BLaER1 (cell line): ENCODE results near the gene DEPDC4.
A peak's percentile ranks its signal among the peaks of the same experiment; 100 is the strongest.
"Not testable (repeated sequence)": the region's sequence is repeated elsewhere in the genome, so short reads cannot be mapped to it uniquely, and the experiment has no call there.

Experiments used
- H3K27ac ChIP-seq: shearing (Covaris generic); formaldehyde crosslinking; 2 replicates; pipeline ENCODE4 v1.8.1; 2022
- H3K27me3 ChIP-seq: shearing (Covaris generic); formaldehyde crosslinking; 2 replicates; pipeline ENCODE4 v1.8.1; 2022
- H3K36me3 ChIP-seq: shearing (Covaris generic); formaldehyde crosslinking; 2 replicates; pipeline ENCODE4 v1.8.1; 2022
- H3K4me1 ChIP-seq: shearing (Covaris generic); formaldehyde crosslinking; 2 replicates; pipeline ENCODE4 v1.8.1; 2022
- H3K4me2 ChIP-seq: shearing (Covaris generic); formaldehyde crosslinking; 2 replicates; pipeline ENCODE4 v1.8.1; 2022
- H3K4me3 ChIP-seq: shearing (Covaris generic); formaldehyde crosslinking; 2 replicates; pipeline ENCODE4 v1.8.1; 2022
- H3K9ac ChIP-seq: shearing (Covaris generic); formaldehyde crosslinking; 2 replicates; pipeline ENCODE4 v1.8.1; 2022
- H3K9me3 ChIP-seq: shearing (Covaris generic); formaldehyde crosslinking; 2 replicates; pipeline ENCODE4 v1.8.1; 2022
- H4K20me1 ChIP-seq: shearing (Covaris generic); formaldehyde crosslinking; 2 replicates; pipeline ENCODE4 v1.8.1; 2022
- Cebpa-rat ChIP-seq: shearing (Covaris generic); IDR thresholded peaks from 2 replicates; pipeline ENCODE4 v1.8.1; 2022

The DEPDC4 gene

DNA sequence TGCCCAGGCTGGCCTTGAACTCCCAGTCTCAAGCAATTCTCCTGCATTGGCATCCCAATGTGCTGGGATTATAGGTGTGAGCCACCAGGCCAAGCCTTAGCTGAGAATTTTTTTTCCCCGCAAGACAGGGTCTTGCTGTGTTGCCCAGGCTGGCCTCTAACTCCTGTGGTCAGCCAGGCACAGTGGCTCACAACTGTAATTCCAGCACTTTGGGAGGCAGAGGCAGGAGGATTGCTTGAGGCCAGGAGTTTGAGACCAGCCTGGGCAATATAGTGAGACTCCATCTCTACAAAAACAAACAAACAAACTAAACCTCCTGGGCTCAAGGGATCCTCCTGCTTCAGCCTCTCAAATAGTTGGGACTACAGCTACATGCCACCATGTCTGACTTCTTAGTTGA, 27.3 kb downstream of the DEPDC4 start:
- Histone ChIP-seq H3K27ac (no peak overlapping the region), H3K27me3 (no peaks in the 10 kb centered on the region), H3K4me1 (no peaks in the 10 kb centered on the region), H3K36me3 (no peaks in the 10 kb centered on the region), H3K9me3 (no peaks in the 10 kb centered on the region), H4K20me1 (no peaks in the 10 kb centered on the region), H3K9ac (no peak overlapping the region), H3K4me2 (no peak overlapping the region), H3K4me3 (no peak overlapping the region)
- TF ChIP-seq Cebpa-rat = no peak

DNA sequence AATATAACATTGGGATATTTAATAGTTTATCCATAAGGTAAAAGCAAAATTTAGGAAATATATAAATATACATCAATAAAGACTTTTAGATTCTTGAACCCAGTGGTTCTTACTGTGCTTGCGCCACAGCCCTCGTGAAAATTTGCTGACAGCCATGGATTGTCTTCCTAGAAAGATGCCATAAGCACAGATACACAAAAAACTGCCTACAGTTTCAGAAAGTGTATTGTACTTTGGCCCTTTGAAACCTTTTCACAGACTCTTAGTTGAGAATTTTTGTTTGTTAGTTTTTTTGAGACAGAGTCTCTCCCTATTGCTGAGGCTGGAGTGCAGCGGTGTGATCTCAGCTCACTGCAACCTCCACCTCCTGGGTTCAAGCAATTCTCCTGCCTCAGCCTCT, 28.1 kb downstream of the DEPDC4 start:
- H3K36me3 ChIP-seq = no peaks in the 10 kb centered on the region
- no peak overlapping the region for H3K4me3 ChIP-seq
- no peak for TF ChIP-seq Cebpa-rat
- no peak overlapping the region for H3K4me2 ChIP-seq
- no peaks in the 10 kb centered on the region for H3K27me3 ChIP-seq
- H3K27ac ChIP-seq = no peak overlapping the region
- no peaks in the 10 kb centered on the region for H3K9me3 ChIP-seq
- H3K4me1 ChIP-seq = no peaks in the 10 kb centered on the region
- H3K9ac ChIP-seq = no peak overlapping the region
- H4K20me1 ChIP-seq = no peaks in the 10 kb centered on the region

DNA sequence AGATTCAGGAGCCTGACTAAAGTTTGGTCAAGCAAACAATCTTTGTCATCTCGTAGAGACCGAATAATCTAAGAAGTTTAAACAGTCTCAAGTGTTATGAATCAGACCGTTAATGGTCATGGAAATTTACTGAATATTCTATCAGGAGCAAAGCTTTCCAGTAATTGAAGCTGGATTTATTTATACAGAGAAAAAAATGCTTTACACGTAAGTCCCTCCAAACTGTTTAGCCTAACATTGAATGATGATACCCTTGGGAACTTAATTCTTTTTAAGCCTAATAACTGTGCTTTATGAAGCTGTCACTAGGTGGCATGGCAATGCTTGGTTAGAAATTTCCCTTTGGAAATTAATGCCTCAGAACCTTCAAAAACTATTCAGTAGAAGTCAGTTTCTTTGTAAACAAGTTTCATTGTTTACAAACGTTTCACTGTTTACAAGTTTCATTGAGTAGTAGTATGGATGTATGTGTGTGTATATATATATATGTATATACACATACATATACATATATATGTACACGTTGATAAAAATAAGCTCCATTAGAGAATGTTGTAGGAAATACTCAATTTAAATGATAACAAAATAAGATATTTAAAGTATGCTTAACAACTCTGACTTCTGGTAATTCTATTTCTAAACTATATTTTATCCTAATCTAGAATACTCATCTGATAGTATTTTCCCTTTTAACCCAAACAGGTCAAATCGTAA, 32.1 kb downstream of the DEPDC4 start:
- no peaks in the 10 kb centered on the region for H3K4me1 ChIP-seq
- TF ChIP-seq Cebpa-rat = no peak
- H3K9me3 ChIP-seq = no peaks in the 10 kb centered on the region
- H3K9ac ChIP-seq = no peak overlapping the region
- H3K4me2 ChIP-seq = no peak overlapping the region
- H3K36me3 ChIP-seq = no peaks in the 10 kb centered on the region
- no peaks in the 10 kb centered on the region for H4K20me1 ChIP-seq
- H3K27ac ChIP-seq = no peak overlapping the region
- H3K27me3 ChIP-seq = no peaks in the 10 kb centered on the region
- no peak overlapping the region for H3K4me3 ChIP-seq

GRCh38 chr12:100234166-100234565, 32.7 kb downstream of the DEPDC4 start:
- no peak overlapping the region for H3K27ac ChIP-seq
- H3K4me2 ChIP-seq = no peak overlapping the region

DNA sequence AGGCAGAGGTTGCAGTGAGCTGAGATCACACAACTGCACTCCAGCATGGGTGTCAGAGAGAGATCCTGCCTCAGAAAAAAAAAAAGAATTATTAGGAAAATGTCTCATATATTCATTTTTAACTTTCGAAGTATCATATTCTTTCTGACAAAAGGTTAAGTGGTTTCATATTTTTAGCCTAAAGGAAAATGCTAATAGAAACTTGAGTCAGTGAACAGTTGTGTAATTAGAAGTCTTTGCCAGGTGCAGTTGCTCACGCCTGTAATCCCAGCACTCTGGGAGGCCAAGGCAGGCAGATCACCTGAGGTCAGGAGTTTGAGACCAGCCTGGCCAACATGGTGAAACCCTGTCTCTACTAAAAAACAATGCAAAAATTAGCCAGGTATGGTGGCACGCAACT, 35.0 kb downstream of the DEPDC4 start:
- not testable (repeated sequence) for H3K36me3 ChIP-seq, H3K27ac ChIP-seq, H3K4me1 ChIP-seq, H3K9me3 ChIP-seq, H4K20me1 ChIP-seq, H3K4me3 ChIP-seq, H3K4me2 ChIP-seq, H3K9ac ChIP-seq, H3K27me3 ChIP-seq

More at GRCh38 chr12:100234166-100234565, 32.7 kb downstream of the DEPDC4 start:
- Histone ChIP-seq H3K4me1 (no peaks in the 10 kb centered on the region), H3K9ac (no peak overlapping the region), H3K9me3 (no peaks in the 10 kb centered on the region), H3K4me3 (no peak overlapping the region), H3K27me3 (no peaks in the 10 kb centered on the region), H4K20me1 (no peaks in the 10 kb centered on the region), H3K36me3 (no peaks in the 10 kb centered on the region)
- no peak for TF ChIP-seq Cebpa-rat

DNA sequence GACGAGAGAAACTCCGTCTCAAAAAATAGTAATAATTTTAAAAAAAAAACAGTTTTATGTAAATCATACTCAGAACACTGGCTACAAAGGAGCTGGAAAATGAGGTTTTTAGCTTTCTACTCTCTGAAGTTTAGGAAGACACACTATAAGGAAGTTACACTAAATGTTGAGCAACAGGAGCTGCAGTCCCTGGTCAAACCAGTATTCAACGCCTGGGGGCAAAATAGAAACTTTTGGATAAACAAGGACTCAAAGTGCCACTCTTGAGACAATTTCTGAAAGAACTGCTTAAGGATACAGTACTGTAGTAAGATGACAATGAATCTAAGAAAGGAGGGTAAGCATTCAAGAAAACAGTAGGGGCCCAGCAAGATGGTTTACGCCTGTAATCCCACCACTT, 37.0 kb downstream of the DEPDC4 start:
- peaks cover 11% of the 10 kb centered on the region for H3K36me3 ChIP-seq
- no peaks in the 10 kb centered on the region for H4K20me1 ChIP-seq
- H3K9ac ChIP-seq = no peak overlapping the region
- TF ChIP-seq Cebpa-rat = no peak
- no peak overlapping the region for H3K4me3 ChIP-seq
- H3K27ac ChIP-seq = no peak overlapping the region
- H3K9me3 ChIP-seq = no peaks in the 10 kb centered on the region
- H3K4me1 ChIP-seq = no peaks in the 10 kb centered on the region
- H3K4me2 ChIP-seq = no peak overlapping the region
- no peaks in the 10 kb centered on the region for H3K27me3 ChIP-seq

DNA sequence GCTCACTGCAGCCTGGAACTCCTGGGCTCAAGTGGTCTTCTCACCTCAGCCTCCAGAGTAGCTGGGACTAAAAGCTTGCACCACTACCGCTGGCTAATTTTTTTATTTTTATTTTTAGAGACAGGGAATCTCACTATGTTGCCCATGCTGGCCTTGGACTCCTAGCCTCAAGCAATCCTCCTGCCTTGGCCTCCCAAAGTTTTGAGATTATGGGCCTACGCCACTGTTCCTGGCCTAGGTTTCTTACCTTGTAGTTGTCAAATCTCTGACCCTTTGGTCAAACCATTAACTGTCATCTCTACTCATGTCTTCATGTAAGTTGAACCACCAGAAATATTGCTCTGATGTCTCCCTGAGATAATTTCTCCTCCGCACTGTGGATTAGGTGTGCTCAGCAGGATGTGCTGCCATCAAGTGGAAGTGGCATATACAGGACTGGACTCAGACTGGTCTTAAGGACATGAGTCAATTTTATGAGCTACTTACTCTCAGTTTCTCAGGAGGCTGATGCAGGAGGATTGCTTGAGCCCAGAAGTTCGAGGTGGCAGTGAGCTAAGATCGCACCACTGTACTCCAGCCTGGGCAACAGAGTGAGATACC, 37.7 kb downstream of the DEPDC4 start:
- no peaks in the 10 kb centered on the region for H3K9me3 ChIP-seq
- H3K36me3 ChIP-seq = peaks cover 17% of the 10 kb centered on the region
- H3K4me2 ChIP-seq = no peak overlapping the region
- H3K27me3 ChIP-seq = no peaks in the 10 kb centered on the region
- no peaks in the 10 kb centered on the region for H3K4me1 ChIP-seq
- H3K27ac ChIP-seq = no peak overlapping the region
- TF ChIP-seq Cebpa-rat = no peak
- no peaks in the 10 kb centered on the region for H4K20me1 ChIP-seq
- H3K9ac ChIP-seq = no peak overlapping the region
- no peak overlapping the region for H3K4me3 ChIP-seq

GRCh38 chr12:100225491-100225890, 41.4 kb downstream of the DEPDC4 start:
- Histone ChIP-seq H3K27ac (no peak overlapping the region), H3K4me2 (no peak overlapping the region), H3K27me3 (no peaks in the 10 kb centered on the region), H4K20me1 (no peaks in the 10 kb centered on the region), H3K9ac (no peak overlapping the region), H3K4me3 (no peak overlapping the region), H3K36me3 (peaks cover 53% of the 10 kb centered on the region), H3K9me3 (no peaks in the 10 kb centered on the region), H3K4me1 (no peaks in the 10 kb centered on the region)
- no peak for TF ChIP-seq Cebpa-rat

DNA sequence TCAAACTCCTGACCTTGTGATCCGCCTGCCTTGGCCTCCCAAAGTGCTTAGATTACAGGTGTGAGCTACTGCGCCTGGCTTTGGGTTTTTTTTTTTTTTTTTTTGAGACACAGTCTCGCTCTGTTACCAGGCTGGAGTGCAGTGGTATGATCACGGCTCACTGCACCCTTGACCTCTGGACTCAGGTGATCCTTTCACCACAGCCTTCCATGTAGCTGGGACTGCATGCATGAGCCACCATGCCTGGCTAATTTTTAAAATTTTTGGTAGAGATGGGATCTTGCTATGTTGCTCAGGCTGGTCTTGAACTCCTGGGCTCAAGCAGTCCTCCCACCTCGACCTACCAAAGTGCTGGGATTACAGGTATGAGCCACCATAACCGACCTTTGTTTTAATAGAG, 44.7 kb downstream of the DEPDC4 start:
- not testable (repeated sequence) for H3K4me1 ChIP-seq, H3K9me3 ChIP-seq, H3K4me3 ChIP-seq, H4K20me1 ChIP-seq, H3K4me2 ChIP-seq, H3K9ac ChIP-seq, H3K27ac ChIP-seq, H3K27me3 ChIP-seq
- peaks cover 81% of the 10 kb centered on the region for H3K36me3 ChIP-seq

- H3K4me1 ChIP-seq = no peaks in the 10 kb centered on the region
- no peak overlapping the region for H3K27ac ChIP-seq
- H3K4me2 ChIP-seq = no peak overlapping the region
- H3K9ac ChIP-seq = no peak overlapping the region
- no peaks in the 10 kb centered on the region for H3K27me3 ChIP-seq
- no peaks in the 10 kb centered on the region for H3K9me3 ChIP-seq
- peaks cover 81% of the 10 kb centered on the region for H3K36me3 ChIP-seq
- no peaks in the 10 kb centered on the region for H4K20me1 ChIP-seq
- 0 out of 2 replicates have a peak, but pooled peaks have one; percentile 31 for TF ChIP-seq Cebpa-rat
- H3K4me3 ChIP-seq = no peak overlapping the region
These were observed 45.4 kb downstream of the DEPDC4 start for GRCh38 chr12:100221523-100221922.
